DND-41 (cell line): ENCODE results near the gene HIC1.

Experiments used
- ATAC-seq: fragments of 200-7000 bp; cut with Tn5 transposase; 3 replicates; pipeline ENCODE4 v1.9.1; 2021; ENCODE audit warnings: low read depth; ENCODE audit not compliant: insufficient read depth
- DNase-seq: peaks from one replicate; pipeline ENCODE4 v3.0.0-alpha.2; 2020
- H2AFZ ChIP-seq: 2 replicates; pipeline ENCODE4 v1.6.0; 2012; ENCODE audit warnings: low read depth, low read length
- H3K27ac ChIP-seq: 2 replicates; pipeline ENCODE4 v1.5.1; 2012; ENCODE audit warnings: low read length, inconsistent platforms
- H3K27me3 ChIP-seq: fragments of 200-600 bp; sonication (generic); 2 replicates; pipeline ENCODE4 v1.6.0; 2012; ENCODE audit warnings: low read length, mild to moderate bottlenecking, inconsistent platforms; ENCODE audit not compliant: insufficient read depth, poor library complexity
- H3K36me3 ChIP-seq: 2 replicates; pipeline ENCODE4 v1.5.1; 2012; ENCODE audit warnings: low read length, inconsistent platforms; ENCODE audit not compliant: insufficient read depth
- H3K4me1 ChIP-seq: 2 replicates; pipeline ENCODE4 v1.5.1; 2012; ENCODE audit warnings: mild to moderate bottlenecking, low read length; ENCODE audit not compliant: insufficient read depth
- H3K4me2 ChIP-seq: 2 replicates; pipeline ENCODE4 v1.6.0; 2012; ENCODE audit warnings: mild to moderate bottlenecking, moderate library complexity, low read length, inconsistent platforms; ENCODE audit not compliant: insufficient read depth
- H3K4me3 ChIP-seq, 2 experiments: fragments of 200-600 bp in 1 of 2; shearing (Covaris generic) in 1 of 2; 2 replicates each; pipeline ENCODE4 v1.5.1; 2012 to 2016; ENCODE audit warnings: inconsistent platforms in 2 of 2, low read length in 2 of 2, mild to moderate bottlenecking in 2 of 2, low read depth in 1 of 2, moderate library complexity in 1 of 2
- H3K79me2 ChIP-seq: 2 replicates; pipeline ENCODE4 v1.6.0; 2012; ENCODE audit warnings: low read length, inconsistent platforms; ENCODE audit not compliant: insufficient read depth
- H3K9ac ChIP-seq: 2 replicates; pipeline ENCODE4 v1.6.0; 2012; ENCODE audit warnings: low read depth, mild to moderate bottlenecking, inconsistent platforms, low read length, moderate library complexity
- H3K9me3 ChIP-seq: 2 replicates; pipeline ENCODE4 v1.5.1; 2012; ENCODE audit warnings: low read length, moderate library complexity, mild to moderate bottlenecking, inconsistent platforms; ENCODE audit not compliant: insufficient read depth, severe bottlenecking
- H4K20me1 ChIP-seq: 2 replicates; pipeline ENCODE4 v1.6.0; 2012; ENCODE audit warnings: low read length; ENCODE audit not compliant: insufficient read depth
- CTCF ChIP-seq: IDR thresholded peaks from 2 replicates; pipeline ENCODE4 v1.5.1; 2012; ENCODE audit warnings: borderline replicate concordance, low read length, moderate library complexity, mild to moderate bottlenecking; ENCODE audit not compliant: poor library complexity, severe bottlenecking; ENCODE audit errors: extremely low read depth
- EZH2 ChIP-seq: IDR thresholded peaks from 3 replicates; pipeline ENCODE4 v1.6.1; 2012; ENCODE audit warnings: borderline replicate concordance, low read depth, mild to moderate bottlenecking, moderate library complexity, low read length, inconsistent platforms; ENCODE audit not compliant: severe bottlenecking

HIC1 gene

DNA sequence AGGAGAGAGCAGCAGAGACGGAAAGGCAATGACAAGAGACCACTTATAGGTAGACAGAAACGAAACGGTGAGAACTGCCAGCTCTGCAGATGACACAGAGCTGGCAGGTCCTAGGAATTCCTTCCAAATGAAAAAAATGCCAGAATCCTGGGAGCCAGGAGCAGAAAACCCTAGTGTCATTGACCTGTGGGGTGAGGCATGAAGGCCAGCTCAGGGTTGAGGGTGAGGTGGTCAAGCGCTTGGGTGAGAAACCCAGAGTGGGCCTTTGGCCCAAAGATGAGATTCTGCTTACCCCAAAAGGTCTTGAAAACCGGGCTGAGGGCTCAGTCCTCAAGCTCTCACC lies 9.2 kb downstream of the HIC1 start:
- Histone ChIP-seq H4K20me1 (peaks cover 6% of the 10 kb centered on the region; the same call in 1 of the 2 replicates), H3K9ac (no peak overlapping the region), H3K4me3 (no peak overlapping the region), H3K79me2 (no peaks in the 10 kb centered on the region), H3K4me1 (no peaks in the 10 kb centered on the region), H3K27ac (no peak overlapping the region), H3K27me3 (no peaks in the 10 kb centered on the region), H3K9me3 (no peaks in the 10 kb centered on the region), H2AFZ (no peak overlapping the region), H3K4me2 (no peak overlapping the region), H3K36me3 (peaks cover 75% of the 10 kb centered on the region)
- no peak for ATAC-seq
- no peak for DNase-seq
- TF ChIP-seq CTCF (no peak), EZH2 (no peak)

GRCh38 chr17:2064520-2064971 lies 9.6 kb downstream of the HIC1 start:
- Histone ChIP-seq H3K4me2 (no peak overlapping the region), H2AFZ (no peak overlapping the region), H3K4me1 (no peaks in the 10 kb centered on the region), H3K79me2 (no peaks in the 10 kb centered on the region), H3K4me3 (no peak overlapping the region), H4K20me1 (peaks cover 6% of the 10 kb centered on the region; the same call in 1 of the 2 replicates), H3K9ac (no peak overlapping the region), H3K9me3 (no peaks in the 10 kb centered on the region), H3K27me3 (no peaks in the 10 kb centered on the region), H3K27ac (no peak overlapping the region), H3K36me3 (peaks cover 75% of the 10 kb centered on the region)
- ATAC-seq: no peak
- no peak for TF ChIP-seq EZH2
- no peak for TF ChIP-seq CTCF
- no peak for DNase-seq

DNA sequence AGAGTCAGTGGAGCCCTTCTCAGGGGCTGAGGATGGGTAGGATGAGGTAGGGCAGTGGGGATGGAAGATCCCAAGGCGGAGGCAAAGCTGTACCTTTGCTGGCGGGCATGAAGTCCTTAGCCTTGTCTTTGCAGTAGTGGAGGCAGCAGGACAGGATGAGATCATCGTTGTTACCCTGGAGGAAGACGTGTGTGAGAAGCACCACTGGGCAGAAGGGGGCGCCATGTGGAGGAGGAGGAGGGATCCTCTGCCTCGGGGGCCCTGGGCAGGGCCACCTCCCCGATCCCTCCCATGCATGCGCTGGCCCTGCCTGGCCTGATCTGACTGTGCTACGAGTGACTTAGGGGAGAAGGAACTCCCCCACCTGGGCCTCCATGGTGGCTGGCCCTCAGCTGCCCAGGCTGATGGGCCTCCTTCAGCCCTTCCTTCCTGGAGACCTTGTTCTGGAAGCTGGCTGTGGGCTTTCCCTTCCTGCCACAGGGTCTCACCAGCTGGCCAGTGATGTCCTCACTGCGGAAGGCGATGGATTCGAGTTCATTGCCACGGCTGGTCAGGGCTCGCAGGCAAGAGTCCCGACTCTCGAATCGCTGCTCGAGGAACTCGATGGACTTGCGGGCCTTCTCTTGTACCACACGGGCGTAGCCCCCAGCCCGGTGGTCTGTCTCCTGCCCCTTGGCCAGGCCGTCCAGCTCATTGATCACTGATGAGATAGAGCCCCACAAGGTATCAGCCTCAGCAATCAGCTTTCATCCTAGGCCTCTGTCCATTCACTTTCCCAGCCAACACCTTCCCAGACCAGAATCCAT lies 10.3 kb downstream of the HIC1 start:
- H3K9me3 ChIP-seq: no peaks in the 10 kb centered on the region
- H3K9ac ChIP-seq: no peak overlapping the region
- H2AFZ ChIP-seq: no peak overlapping the region
- H3K4me3 ChIP-seq: no peak overlapping the region
- peaks cover 75% of the 10 kb centered on the region for H3K36me3 ChIP-seq
- no peak overlapping the region for H3K27ac ChIP-seq
- H3K4me2 ChIP-seq: no peak overlapping the region
- peaks cover 6% of the 10 kb centered on the region; the same call in 1 of the 2 replicates for H4K20me1 ChIP-seq
- TF ChIP-seq CTCF (peak; percentile 72), EZH2 (no peak)
- H3K4me1 ChIP-seq: no peaks in the 10 kb centered on the region
- H3K27me3 ChIP-seq: no peaks in the 10 kb centered on the region
- ATAC-seq (peak; percentile 79), DNase-seq (peak; percentile 66)
- H3K79me2 ChIP-seq: no peaks in the 10 kb centered on the region
